Heart right ventricle (tissue), 16 donors: ENCODE measurements around the gene ATL3. TPM values are rescaled to one million over a fixed set of nuclear protein-coding genes. Genes with fewer than 3 reads are reported as not detected.

ENCODE experiments used
- ATAC-seq, 8 donors: fragments of 200-7000 bp; cut with Tn5 transposase; one replicate each; pipeline ENCODE4 v1.9.1; 2020; ENCODE audit warnings: mild to moderate bottlenecking in 8 of 8, moderate library complexity in 8 of 8, moderate number of reproducible peaks in 1 of 8
- DNase-seq, 2 donors: peaks; one replicate each; pipeline ENCODE4 v3.0.0-alpha.2; 2020
- H3K27ac ChIP-seq, 10 donors: fragments of 200-600 bp; sonication (generic) in 2 of 10; one replicate each; pipeline versions ENCODE4 v1.5.0 to v1.8.0; 2020 to 2022; ENCODE audit warnings: mild to moderate bottlenecking in 3 of 10
- H3K27me3 ChIP-seq, 7 donors: fragments of 200-600 bp; one replicate each; pipeline ENCODE4 v1.8.0; 2021 to 2022; ENCODE audit warnings: mild to moderate bottlenecking in 2 of 7
- H3K36me3 ChIP-seq, 9 donors: fragments of 200-600 bp; sonication (generic) in 1 of 9; one replicate each; pipeline versions ENCODE4 v1.5.0 to v1.8.0; 2020 to 2022; ENCODE audit warnings: mild to moderate bottlenecking in 2 of 9
- H3K4me1 ChIP-seq, 9 donors: fragments of 200-600 bp; sonication (generic) in 1 of 9; one replicate each; pipeline versions ENCODE4 v1.5.0 to v1.8.0; 2020 to 2022; ENCODE audit warnings: mild to moderate bottlenecking in 4 of 9
- H3K4me3 ChIP-seq, 10 donors: fragments of 200-600 bp; sonication (generic) in 2 of 10; one replicate each; pipeline versions ENCODE4 v1.5.0 to v1.8.0; 2020 to 2022; ENCODE audit warnings: mild to moderate bottlenecking in 7 of 10, moderate library complexity in 2 of 10
- H3K9me3 ChIP-seq, 11 donors: fragments of 200-600 bp in 10 of 11; sonication (generic) in 2 of 11; one replicate each; pipeline versions ENCODE4 v1.5.0 to v1.8.0; 2013 to 2022; ENCODE audit warnings: mild to moderate bottlenecking in 2 of 11, control low read depth in 1 of 11, moderate library complexity in 1 of 11
- WGBS, 2 donors: extraction: QIAGEN DNeasy Blood & Tissue Kit; methylation state at CpG; one replicate each; pipeline ENCODE4 v1.1.7; 2013; ENCODE audit warnings: inconsistent platforms in 1 of 2; 5-methylcytosine and 5-hydroxymethylcytosine counted together
- intact Hi-C, 10 donors: fragments of 100-400 bp; cut with DNase I; formaldehyde crosslinking; loops; one replicate each; pipeline versions ENCODE4 v1.11.1 to v1.14.2; 2022
- long read RNA-seq, 3 donors: library from polyadenylated mRNA; unstranded; transcript quantifications; one replicate each; pipeline ENCODE4 v2.0.0, GENCODE V29; 2020 to 2021
- polyA plus RNA-seq, 2 donors: library from polyadenylated mRNA; stranded (reverse); fragments of 200-250 nt; gene quantifications; one replicate each; pipeline ENCODE4 v1.2.3, GENCODE V29; 2013
- total RNA-seq, 10 donors: library from RNA; stranded (reverse); fragmentation: NEBNext Ultra II Directional in 3 of 10; extraction: Animal tissue kit (Norgen Biotek cat#: 25700) in 3 of 10; gene quantifications; one replicate each; pipeline versions ENCODE4 v1.2.1 to v1.2.4, GENCODE V29; 2021 to 2023
- TF ChIP-seq, protein P1 (sequence below), 9 donors: fragments of 200-600 bp; sonication (generic) in 2 of 9; IDR thresholded peaks; one replicate each; pipeline versions ENCODE4 v1.5.0 to v1.8.0; 2021 to 2022; ENCODE audit warnings: antibody characterized with exemption in 9 of 9, mild to moderate bottlenecking in 5 of 9, moderate library complexity in 1 of 9
- donor health status: Arrhythmogenic right ventricular cardiomyopathy.
- donor health status: ischemic (EF 13 %, LVEDD 7.1; RV severe dilation, severe dysfunction).
- donor health status: healthy with polysubstance abuse.
- donor health status: DM: no; HTN: yes; CAD: no.
- donor health status: DM: no; HTN: no; CAD: no.
- donor health status: ischemic (EF 25% LVEDD 6.9; RV normal size, moderate dysfunction).
- donor health status: ischemic (EF 25% LVEDD 5.7; RV mildly dilated, moderate dysfunction).
- donor health status: healthy.
- donor health status: DM: yes; HTN: yes; CAD: no.
- donor health status: Ischemic cardiomyopathy.
- donor health status: ischemic (EF 35%, LVEDD 5.7; RV mildly dilated, moderate dysfunction).
- donor health status: nonischemic (EF 11% LVEDD 7.7; RV severe dilation, severe dysfunction).
- donor health status: DM: yes; HTN: yes; CAD: no.
- donor health status: PGD.
- donor health status: ischemic (EF 29% LVEDD 5.4; RV normal size, mild dysfunction).
- donor health status: nonischemic (EF 23%, LVEDD 6.1; RV moderate dilation, normal function).

ATL3 gene, protein sequence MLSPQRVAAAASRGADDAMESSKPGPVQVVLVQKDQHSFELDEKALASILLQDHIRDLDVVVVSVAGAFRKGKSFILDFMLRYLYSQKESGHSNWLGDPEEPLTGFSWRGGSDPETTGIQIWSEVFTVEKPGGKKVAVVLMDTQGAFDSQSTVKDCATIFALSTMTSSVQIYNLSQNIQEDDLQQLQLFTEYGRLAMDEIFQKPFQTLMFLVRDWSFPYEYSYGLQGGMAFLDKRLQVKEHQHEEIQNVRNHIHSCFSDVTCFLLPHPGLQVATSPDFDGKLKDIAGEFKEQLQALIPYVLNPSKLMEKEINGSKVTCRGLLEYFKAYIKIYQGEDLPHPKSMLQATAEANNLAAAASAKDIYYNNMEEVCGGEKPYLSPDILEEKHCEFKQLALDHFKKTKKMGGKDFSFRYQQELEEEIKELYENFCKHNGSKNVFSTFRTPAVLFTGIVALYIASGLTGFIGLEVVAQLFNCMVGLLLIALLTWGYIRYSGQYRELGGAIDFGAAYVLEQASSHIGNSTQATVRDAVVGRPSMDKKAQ
- 10 to 100 TPM in 8 of 10 donors, 1 to 10 TPM in 2; 8.5 to 22.2 (median 12.5) TPM for total RNA-seq
- 1 to 10 TPM; 5.9 to 7.3 TPM for polyA plus RNA-seq
- long read RNA-seq, donor 1, full-length matches to known transcripts, result 6 of 9 reads
- long read RNA-seq, donor 1, partial matches to known transcripts, result 0 of 9 reads
- long read RNA-seq, donor 1, other reads (novel, unspliced or antisense), result 3 of 9 reads
- long read RNA-seq, donor 2, full-length matches to known transcripts, result 6 of 13 reads
- long read RNA-seq, donor 2, partial matches to known transcripts, result 1 of 13 reads
- long read RNA-seq, donor 2, other reads (novel, unspliced or antisense), result 6 of 13 reads
- long read RNA-seq, donor 3, full-length matches to known transcripts, result 10 of 44 reads
- long read RNA-seq, donor 3, partial matches to known transcripts, result 1 of 44 reads
- long read RNA-seq, donor 3, other reads (novel, unspliced or antisense), result 33 of 44 reads

GRCh38 chr11:63671322-63672155, at the start of gene ATL3:
TSS of gene ATL3 (minus strand) at chr11:63671376. CDS start at chr11:63671335, 41 bp downstream.
- peak within 1 kb of the TSS; percentile 95 to 100 (median 98) for H3K27ac ChIP-seq
- peaks cover 0 to 61% (median 42%) of the 10 kb centered on the region in 9 donors for H3K4me1 ChIP-seq
- H3K4me3 ChIP-seq, result peak within 1 kb of the TSS; percentile 71 to 99 (median 93)
- no peaks in the 10 kb centered on the region for H3K27me3 ChIP-seq
- H3K36me3 ChIP-seq, result peaks cover 0 to 12% (median 0%) of the 10 kb centered on the region in 9 donors
- no peaks in the 10 kb centered on the region for H3K9me3 ChIP-seq
- intact Hi-C loops, result loop anchor here in 3 of 10 donors (2.0 to 5.0 kb wide), 2 partner anchors 66 to 67 kb away; no protein-coding TSS in a partner anchor
- 11% methylated on average over 69 of the region's 69 CpGs for WGBS, 2 donors
- DNase-seq (peak; percentile 97 to 98), ATAC-seq (peak; percentile 96 to 97 (median 97))
- TF ChIP-seq, protein P1, sequence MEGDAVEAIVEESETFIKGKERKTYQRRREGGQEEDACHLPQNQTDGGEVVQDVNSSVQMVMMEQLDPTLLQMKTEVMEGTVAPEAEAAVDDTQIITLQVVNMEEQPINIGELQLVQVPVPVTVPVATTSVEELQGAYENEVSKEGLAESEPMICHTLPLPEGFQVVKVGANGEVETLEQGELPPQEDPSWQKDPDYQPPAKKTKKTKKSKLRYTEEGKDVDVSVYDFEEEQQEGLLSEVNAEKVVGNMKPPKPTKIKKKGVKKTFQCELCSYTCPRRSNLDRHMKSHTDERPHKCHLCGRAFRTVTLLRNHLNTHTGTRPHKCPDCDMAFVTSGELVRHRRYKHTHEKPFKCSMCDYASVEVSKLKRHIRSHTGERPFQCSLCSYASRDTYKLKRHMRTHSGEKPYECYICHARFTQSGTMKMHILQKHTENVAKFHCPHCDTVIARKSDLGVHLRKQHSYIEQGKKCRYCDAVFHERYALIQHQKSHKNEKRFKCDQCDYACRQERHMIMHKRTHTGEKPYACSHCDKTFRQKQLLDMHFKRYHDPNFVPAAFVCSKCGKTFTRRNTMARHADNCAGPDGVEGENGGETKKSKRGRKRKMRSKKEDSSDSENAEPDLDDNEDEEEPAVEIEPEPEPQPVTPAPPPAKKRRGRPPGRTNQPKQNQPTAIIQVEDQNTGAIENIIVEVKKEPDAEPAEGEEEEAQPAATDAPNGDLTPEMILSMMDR (IDR thresholded peaks at IDR 0.05), result peak in 4 of 9 donors; percentile 24 to 43 (median 34)

- TF ChIP-seq, protein P1 (IDR thresholded peaks at IDR 0.05), result no peak
- Histone ChIP-seq H3K9me3 (no peaks in the 10 kb centered on the region), H3K4me1 (peaks cover 0 to 7% (median 0%) of the 10 kb centered on the region in 9 donors), H3K27me3 (no peaks in the 10 kb centered on the region), H3K4me3 (no peak overlapping the region), H3K36me3 (peaks cover 0 to 15% (median 0%) of the 10 kb centered on the region in 9 donors), H3K27ac (no peak overlapping the region)
- no peak for DNase-seq
- intact Hi-C loops, result no loop called here
- 92 to 98% methylated on average over 3 of the region's 3 CpGs for WGBS, 2 donors
- ATAC-seq, result no peak
These were observed 49.4 kb upstream of the ATL3 start for GRCh38 chr11:63720611-63721010.

DNA sequence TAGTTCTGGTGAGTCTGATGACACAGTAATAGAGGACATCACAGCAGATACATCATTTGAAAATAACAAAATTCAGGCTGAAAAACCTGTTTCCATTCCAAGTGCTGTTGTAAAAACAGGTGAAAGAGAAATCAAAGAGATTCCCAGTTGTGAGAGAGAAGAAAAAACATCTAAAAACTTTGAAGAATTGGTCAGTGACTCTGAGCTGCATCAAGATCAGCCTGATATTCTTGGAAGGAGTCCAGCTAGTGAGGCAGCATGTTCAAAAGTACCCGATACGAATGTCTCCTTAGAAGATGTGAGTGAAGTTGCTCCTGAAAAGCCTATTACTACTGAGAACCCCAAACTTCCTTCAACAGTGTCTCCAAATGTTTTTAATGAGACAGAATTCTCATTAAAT, 48.8 kb upstream of the ATL3 start:
- 74 to 75% methylated on average over 2 of the region's 2 CpGs for WGBS, 2 donors
- Histone ChIP-seq H3K36me3 (peaks cover 0 to 20% (median 0%) of the 10 kb centered on the region in 9 donors), H3K27ac (no peak overlapping the region), H3K9me3 (no peaks in the 10 kb centered on the region), H3K4me1 (peaks cover 0 to 7% (median 0%) of the 10 kb centered on the region in 9 donors), H3K27me3 (no peaks in the 10 kb centered on the region), H3K4me3 (no peak overlapping the region)
- intact Hi-C loops, result no loop called here
- no peak for ATAC-seq
- DNase-seq, result no peak
- TF ChIP-seq, protein P1 (IDR thresholded peaks at IDR 0.05), result no peak
